D721Med (cell line): ENCODE data around the gene ATP8B4.

Source experiments
- DNase-seq: peaks from one replicate; pipeline ENCODE4 v3.0.0; 2011; ENCODE audit warnings: low spot score; ENCODE audit not compliant: insufficient read length
- FAIRE-seq: peaks from 2 replicates; lab custom pipeline; 2011; peaks lifted over from hg19 to GRCh38; lab: Jason Lieb, UNC
- CTCF ChIP-seq: IDR thresholded peaks from 2 replicates; pipeline ENCODE4 v1.5.1; 2012; ENCODE audit warnings: mild to moderate bottlenecking, control low read depth; ENCODE audit not compliant: insufficient read depth; ENCODE audit errors: missing control alignments

Gene ATP8B4

DNA sequence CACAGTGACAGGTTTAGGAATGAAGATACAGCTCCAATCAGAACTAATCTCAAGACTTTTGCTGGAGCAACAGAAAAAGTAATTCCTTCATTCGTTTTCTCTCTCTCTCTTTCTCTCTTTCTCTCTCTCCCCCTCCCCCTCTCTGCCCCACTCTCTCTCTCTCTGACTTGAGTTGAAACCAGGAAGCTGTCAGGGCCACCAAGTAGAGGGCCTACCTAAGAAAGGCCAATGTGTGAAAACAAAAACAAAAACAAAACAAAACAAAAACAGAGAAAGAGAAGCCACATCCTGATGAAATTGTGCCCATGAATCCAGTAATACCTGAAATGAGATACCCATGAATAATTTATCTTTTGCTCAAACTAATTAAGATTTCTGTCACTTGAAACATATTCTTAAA lies 72.9 kb downstream of the ATP8B4 start:
- FAIRE-seq: no peak
- DNase-seq: no peak
- TF ChIP-seq CTCF: no peak

- FAIRE-seq (no peak), DNase-seq (no peak)
- TF ChIP-seq CTCF: no peak
These were observed 74.1 kb downstream of the ATP8B4 start for GRCh38 chr15:50044904-50045303.

GRCh38 chr15:50044406-50044805 lies 74.6 kb downstream of the ATP8B4 start:
- TF ChIP-seq CTCF: no peak
- DNase-seq (no peak), FAIRE-seq (no peak)

DNA sequence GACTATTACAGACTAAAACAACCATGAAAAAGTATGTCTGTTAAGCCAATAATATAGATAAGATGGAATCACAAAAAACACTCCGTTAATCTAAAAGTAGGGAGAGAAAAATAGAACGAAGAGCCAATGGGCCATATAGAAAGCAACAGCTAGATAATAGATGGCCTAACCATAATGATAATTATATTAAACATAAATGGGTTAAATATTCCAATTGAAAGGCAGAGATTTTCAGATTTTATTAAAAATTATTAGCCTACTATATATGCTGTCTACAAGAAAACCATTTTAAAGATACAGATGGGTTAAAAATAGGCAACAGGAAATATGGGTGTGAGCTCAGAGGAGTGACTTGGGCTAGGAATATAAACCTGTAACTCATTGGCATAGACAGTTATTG lies 76.3 kb downstream of the ATP8B4 start:
- no peak for FAIRE-seq
- DNase-seq: no peak
- TF ChIP-seq CTCF: no peak

DNA sequence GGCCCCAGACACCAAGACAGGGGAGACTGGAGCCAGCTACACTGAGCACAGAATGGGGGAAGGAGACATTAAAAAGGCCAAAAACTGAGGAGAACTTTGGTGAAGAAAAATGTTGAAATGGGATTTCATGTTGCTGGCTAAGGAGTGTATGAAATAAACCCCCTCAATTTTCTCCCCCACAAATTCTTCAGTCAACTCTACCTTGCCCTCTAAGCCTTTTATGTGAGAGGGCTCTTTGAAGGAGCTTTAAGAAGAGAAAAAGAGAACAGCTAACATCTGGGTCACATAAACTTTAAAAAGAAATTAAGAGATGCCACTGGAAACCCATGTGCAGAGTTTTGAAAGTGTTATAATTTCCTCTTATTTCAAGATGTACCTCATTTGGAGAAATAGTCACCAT lies 88.6 kb downstream of the ATP8B4 start:
- DNase-seq (no peak), FAIRE-seq (no peak)
- no peak for TF ChIP-seq CTCF

- FAIRE-seq: no peak
These were observed 90.7 kb downstream of the ATP8B4 start for GRCh38 chr15:50028326-50028725.

GRCh38 chr15:50024281-50024680 lies 94.8 kb downstream of the ATP8B4 start:
- no peak for TF ChIP-seq CTCF
- FAIRE-seq: no peak

More at GRCh38 chr15:50028326-50028725, 90.7 kb downstream of the ATP8B4 start:
- TF ChIP-seq CTCF: no peak
- no peak for DNase-seq

More at GRCh38 chr15:50024281-50024680, 94.8 kb downstream of the ATP8B4 start:
- DNase-seq: no peak
